ENCODE results near the gene PDLIM3.

- no peak for TF ChIP-seq CTCF (IDR thresholded peaks at IDR 0.05)
- no peak for TF ChIP-seq POLR2A (IDR thresholded peaks at IDR 0.05)
Observed at GRCh38 chr4:185560316-185560715, 25.0 kb upstream of the PDLIM3 start.
